ENCODE measurements around the gene AGER. TPM values are rescaled to one million over a fixed set of nuclear protein-coding genes. Genes with fewer than 3 reads are reported as not detected.

AGER gene
- total RNA-seq, 2 donors from 2014 or later: 0.94 to 1.4 TPM

- no peak for DNase-seq (ENCODE audit: low spot score)
- no peak for TF ChIP-seq CTCF (IDR thresholded peaks at IDR 0.05)
- Histone ChIP-seq H3K4me3 (no peak overlapping the region), H3K27me3 (no peaks in the 10 kb centered on the region), H3K27ac (no peak overlapping the region), H3K9me3 (no peaks in the 10 kb centered on the region), H3K36me3 (peaks cover 69% of the 10 kb centered on the region), H3K4me1 (no peaks in the 10 kb centered on the region)
Measured at GRCh38 chr6:32166411-32167061, 17.5 kb downstream of the AGER start.

GRCh38 chr6:32164295-32164694 lies 19.8 kb downstream of the AGER start, which contains the start of gene EGFL8:
TSS of gene EGFL8 (plus strand) at chr6:32164595. CDS start at chr6:32166166, 1,571 bp downstream.
- Histone ChIP-seq H3K4me3 (no peak within 1 kb of the TSS), H3K27me3 (no peaks in the 10 kb centered on the region), H3K9me3 (no peaks in the 10 kb centered on the region), H3K4me1 (no peaks in the 10 kb centered on the region), H3K27ac (peak within 1 kb of the TSS; percentile 35 to 51), H3K36me3 (peaks cover 63% of the 10 kb centered on the region)
- no peak for DNase-seq (ENCODE audit: low spot score)
- no peak for TF ChIP-seq CTCF (IDR thresholded peaks at IDR 0.05)

- no peak for DNase-seq (ENCODE audit: low spot score)
- H3K27me3 ChIP-seq: no peaks in the 10 kb centered on the region
- no peaks in the 10 kb centered on the region for H3K4me1 ChIP-seq
- H3K9me3 ChIP-seq: no peaks in the 10 kb centered on the region
- no peak for TF ChIP-seq CTCF (IDR thresholded peaks at IDR 0.05)
- H3K4me3 ChIP-seq: no peak overlapping the region
- peak overlapping the region; percentile 35 to 51 for H3K27ac ChIP-seq
- H3K36me3 ChIP-seq: peaks cover 62% of the 10 kb centered on the region
Measured at GRCh38 chr6:32163559-32164258, 20.3 kb downstream of the AGER start.

GRCh38 chr6:32158052-32158451 lies 26.0 kb downstream of the AGER start:
- H3K27me3 ChIP-seq: no peaks in the 10 kb centered on the region
- no peak for TF ChIP-seq CTCF (IDR thresholded peaks at IDR 0.05)
- no peak overlapping the region for H3K4me3 ChIP-seq
- peaks cover 0 to 20% of the 10 kb centered on the region in 2 donors for H3K4me1 ChIP-seq
- no peak for DNase-seq (ENCODE audit: low spot score)
- no peaks in the 10 kb centered on the region for H3K9me3 ChIP-seq
- H3K36me3 ChIP-seq: peaks cover 49% of the 10 kb centered on the region
- H3K27ac ChIP-seq: no peak overlapping the region

GRCh38 chr6:32156891-32157290 lies 27.2 kb downstream of the AGER start:
- H3K27me3 ChIP-seq: no peaks in the 10 kb centered on the region
- DNase-seq (ENCODE audit: low spot score): no peak
- H3K4me1 ChIP-seq: peaks cover 0 to 31% of the 10 kb centered on the region in 2 donors
- no peak overlapping the region for H3K27ac ChIP-seq
- H3K4me3 ChIP-seq: no peak overlapping the region
- peaks cover 41% of the 10 kb centered on the region for H3K36me3 ChIP-seq
- TF ChIP-seq CTCF (IDR thresholded peaks at IDR 0.05): no peak
- H3K9me3 ChIP-seq: no peaks in the 10 kb centered on the region
